Right lobe of liver (tissue), 4 donors: Measurements from ENCODE around the gene MAPKAP1.

Experiments
- POLR2A ChIP-seq: fragments of 450-650 bp; IDR thresholded peaks from one replicate; pipeline ENCODE4 v1.6.1; 2017; ENCODE audit warnings: antibody characterized with exemption, mild to moderate bottlenecking
- TF ChIP-seq, protein P1 (sequence below), 4 donors: fragments of 200-600 bp in 3 of 4; fragments of 450-650 bp in 1 of 4; IDR thresholded peaks; one replicate each; pipeline versions ENCODE4 v1.5.1 to v1.8.0; 2016 to 2022; ENCODE audit warnings: antibody characterized with exemption in 4 of 4, mild to moderate bottlenecking in 2 of 4
- donor health status: DM: no; HTN: no; CAD: no.
- donor health status: DM: no; HTN: no; CAD: no.
- donor health status: DM: no; HTN: yes; CAD: no.

- TF ChIP-seq, protein P1, sequence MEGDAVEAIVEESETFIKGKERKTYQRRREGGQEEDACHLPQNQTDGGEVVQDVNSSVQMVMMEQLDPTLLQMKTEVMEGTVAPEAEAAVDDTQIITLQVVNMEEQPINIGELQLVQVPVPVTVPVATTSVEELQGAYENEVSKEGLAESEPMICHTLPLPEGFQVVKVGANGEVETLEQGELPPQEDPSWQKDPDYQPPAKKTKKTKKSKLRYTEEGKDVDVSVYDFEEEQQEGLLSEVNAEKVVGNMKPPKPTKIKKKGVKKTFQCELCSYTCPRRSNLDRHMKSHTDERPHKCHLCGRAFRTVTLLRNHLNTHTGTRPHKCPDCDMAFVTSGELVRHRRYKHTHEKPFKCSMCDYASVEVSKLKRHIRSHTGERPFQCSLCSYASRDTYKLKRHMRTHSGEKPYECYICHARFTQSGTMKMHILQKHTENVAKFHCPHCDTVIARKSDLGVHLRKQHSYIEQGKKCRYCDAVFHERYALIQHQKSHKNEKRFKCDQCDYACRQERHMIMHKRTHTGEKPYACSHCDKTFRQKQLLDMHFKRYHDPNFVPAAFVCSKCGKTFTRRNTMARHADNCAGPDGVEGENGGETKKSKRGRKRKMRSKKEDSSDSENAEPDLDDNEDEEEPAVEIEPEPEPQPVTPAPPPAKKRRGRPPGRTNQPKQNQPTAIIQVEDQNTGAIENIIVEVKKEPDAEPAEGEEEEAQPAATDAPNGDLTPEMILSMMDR (IDR thresholded peaks at IDR 0.05) = no peak
- no peak for TF ChIP-seq POLR2A
Observed at GRCh38 chr9:125504616-125505015, 202.4 kb downstream of the MAPKAP1 start.
